Right lobe of liver (tissue), 4 donors: ENCODE data around the gene HECTD1.
"Not testable (repeated sequence)": the region's sequence is repeated elsewhere in the genome, so short reads cannot be mapped to it uniquely, and the experiment has no call there.

Experiments used
- POLR2A ChIP-seq: fragments of 450-650 bp; IDR thresholded peaks from one replicate; pipeline ENCODE4 v1.6.1; 2017; ENCODE audit warnings: antibody characterized with exemption, mild to moderate bottlenecking
- TF ChIP-seq, protein P1 (sequence below), 4 donors: fragments of 200-600 bp in 3 of 4; fragments of 450-650 bp in 1 of 4; IDR thresholded peaks; one replicate each; pipeline versions ENCODE4 v1.5.1 to v1.8.0; 2016 to 2022; ENCODE audit warnings: antibody characterized with exemption in 4 of 4, mild to moderate bottlenecking in 2 of 4
- donor health status: DM: no; HTN: no; CAD: no.
- donor health status: DM: no; HTN: no; CAD: no.
- donor health status: DM: no; HTN: yes; CAD: no.

GRCh38 chr14:31062908-31063307, 144.7 kb downstream of the HECTD1 start:
- TF ChIP-seq POLR2A, result not testable (repeated sequence)
- TF ChIP-seq, protein P1, sequence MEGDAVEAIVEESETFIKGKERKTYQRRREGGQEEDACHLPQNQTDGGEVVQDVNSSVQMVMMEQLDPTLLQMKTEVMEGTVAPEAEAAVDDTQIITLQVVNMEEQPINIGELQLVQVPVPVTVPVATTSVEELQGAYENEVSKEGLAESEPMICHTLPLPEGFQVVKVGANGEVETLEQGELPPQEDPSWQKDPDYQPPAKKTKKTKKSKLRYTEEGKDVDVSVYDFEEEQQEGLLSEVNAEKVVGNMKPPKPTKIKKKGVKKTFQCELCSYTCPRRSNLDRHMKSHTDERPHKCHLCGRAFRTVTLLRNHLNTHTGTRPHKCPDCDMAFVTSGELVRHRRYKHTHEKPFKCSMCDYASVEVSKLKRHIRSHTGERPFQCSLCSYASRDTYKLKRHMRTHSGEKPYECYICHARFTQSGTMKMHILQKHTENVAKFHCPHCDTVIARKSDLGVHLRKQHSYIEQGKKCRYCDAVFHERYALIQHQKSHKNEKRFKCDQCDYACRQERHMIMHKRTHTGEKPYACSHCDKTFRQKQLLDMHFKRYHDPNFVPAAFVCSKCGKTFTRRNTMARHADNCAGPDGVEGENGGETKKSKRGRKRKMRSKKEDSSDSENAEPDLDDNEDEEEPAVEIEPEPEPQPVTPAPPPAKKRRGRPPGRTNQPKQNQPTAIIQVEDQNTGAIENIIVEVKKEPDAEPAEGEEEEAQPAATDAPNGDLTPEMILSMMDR (IDR thresholded peaks at IDR 0.05), result not testable (repeated sequence)
